ENCODE results near the gene CCSER1. TPM values are rescaled to one million over a fixed set of nuclear protein-coding genes. Genes with fewer than 3 reads are reported as not detected.

CCSER1 gene
- total RNA-seq, 1 experiment from 2014 or later: 0.05 TPM

DNA sequence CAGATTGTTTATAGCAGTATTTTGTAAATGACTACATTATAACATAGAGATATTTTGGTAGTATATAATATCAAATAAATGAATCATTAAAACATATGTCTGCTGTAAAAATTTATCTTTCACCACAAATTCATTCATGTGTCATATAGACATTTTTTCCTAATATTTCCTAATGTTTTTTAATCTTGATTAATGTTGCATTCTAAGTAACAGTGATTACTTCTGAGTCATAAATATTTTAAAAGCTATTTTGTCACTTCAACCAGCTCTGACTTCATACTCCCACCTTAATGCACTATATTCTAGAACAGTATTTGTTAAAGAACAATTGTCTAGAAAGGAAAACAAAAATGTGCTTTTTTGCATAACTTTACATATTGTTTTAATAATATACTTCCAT lies 904.6 kb downstream of the CCSER1 start:
- H3K27me3 ChIP-seq (ENCODE audit: control insufficient read depth, insufficient read depth, low read length): no peaks in the 10 kb centered on the region
- H3K27ac ChIP-seq (ENCODE audit: low read length): no peak overlapping the region
- no peaks in the 10 kb centered on the region for H3K36me3 ChIP-seq (ENCODE audit: control insufficient read depth, insufficient read depth, low read length)
- H3K9me3 ChIP-seq (ENCODE audit: control insufficient read depth, insufficient read depth, low read depth, low read length): no peaks in the 10 kb centered on the region
- CTCF ChIA-PET: no interaction called here
- H3K4me3 ChIP-seq (ENCODE audit: low read depth in 2 of 2, low read length in 2 of 2): no peak overlapping the region
- no TSS peak for BruUV-seq (replicated peaks)
- no peak for DNase-seq (ENCODE audit: low read depth, low spot score)
- TF ChIP-seq, protein P1, sequence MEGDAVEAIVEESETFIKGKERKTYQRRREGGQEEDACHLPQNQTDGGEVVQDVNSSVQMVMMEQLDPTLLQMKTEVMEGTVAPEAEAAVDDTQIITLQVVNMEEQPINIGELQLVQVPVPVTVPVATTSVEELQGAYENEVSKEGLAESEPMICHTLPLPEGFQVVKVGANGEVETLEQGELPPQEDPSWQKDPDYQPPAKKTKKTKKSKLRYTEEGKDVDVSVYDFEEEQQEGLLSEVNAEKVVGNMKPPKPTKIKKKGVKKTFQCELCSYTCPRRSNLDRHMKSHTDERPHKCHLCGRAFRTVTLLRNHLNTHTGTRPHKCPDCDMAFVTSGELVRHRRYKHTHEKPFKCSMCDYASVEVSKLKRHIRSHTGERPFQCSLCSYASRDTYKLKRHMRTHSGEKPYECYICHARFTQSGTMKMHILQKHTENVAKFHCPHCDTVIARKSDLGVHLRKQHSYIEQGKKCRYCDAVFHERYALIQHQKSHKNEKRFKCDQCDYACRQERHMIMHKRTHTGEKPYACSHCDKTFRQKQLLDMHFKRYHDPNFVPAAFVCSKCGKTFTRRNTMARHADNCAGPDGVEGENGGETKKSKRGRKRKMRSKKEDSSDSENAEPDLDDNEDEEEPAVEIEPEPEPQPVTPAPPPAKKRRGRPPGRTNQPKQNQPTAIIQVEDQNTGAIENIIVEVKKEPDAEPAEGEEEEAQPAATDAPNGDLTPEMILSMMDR (IDR thresholded peaks at IDR 0.05): no peak
- no peak for TF ChIP-seq TCF7L2 (IDR thresholded peaks at IDR 0.05; ENCODE audit: low read depth, low read length)
- TF ChIP-seq, protein P2, sequence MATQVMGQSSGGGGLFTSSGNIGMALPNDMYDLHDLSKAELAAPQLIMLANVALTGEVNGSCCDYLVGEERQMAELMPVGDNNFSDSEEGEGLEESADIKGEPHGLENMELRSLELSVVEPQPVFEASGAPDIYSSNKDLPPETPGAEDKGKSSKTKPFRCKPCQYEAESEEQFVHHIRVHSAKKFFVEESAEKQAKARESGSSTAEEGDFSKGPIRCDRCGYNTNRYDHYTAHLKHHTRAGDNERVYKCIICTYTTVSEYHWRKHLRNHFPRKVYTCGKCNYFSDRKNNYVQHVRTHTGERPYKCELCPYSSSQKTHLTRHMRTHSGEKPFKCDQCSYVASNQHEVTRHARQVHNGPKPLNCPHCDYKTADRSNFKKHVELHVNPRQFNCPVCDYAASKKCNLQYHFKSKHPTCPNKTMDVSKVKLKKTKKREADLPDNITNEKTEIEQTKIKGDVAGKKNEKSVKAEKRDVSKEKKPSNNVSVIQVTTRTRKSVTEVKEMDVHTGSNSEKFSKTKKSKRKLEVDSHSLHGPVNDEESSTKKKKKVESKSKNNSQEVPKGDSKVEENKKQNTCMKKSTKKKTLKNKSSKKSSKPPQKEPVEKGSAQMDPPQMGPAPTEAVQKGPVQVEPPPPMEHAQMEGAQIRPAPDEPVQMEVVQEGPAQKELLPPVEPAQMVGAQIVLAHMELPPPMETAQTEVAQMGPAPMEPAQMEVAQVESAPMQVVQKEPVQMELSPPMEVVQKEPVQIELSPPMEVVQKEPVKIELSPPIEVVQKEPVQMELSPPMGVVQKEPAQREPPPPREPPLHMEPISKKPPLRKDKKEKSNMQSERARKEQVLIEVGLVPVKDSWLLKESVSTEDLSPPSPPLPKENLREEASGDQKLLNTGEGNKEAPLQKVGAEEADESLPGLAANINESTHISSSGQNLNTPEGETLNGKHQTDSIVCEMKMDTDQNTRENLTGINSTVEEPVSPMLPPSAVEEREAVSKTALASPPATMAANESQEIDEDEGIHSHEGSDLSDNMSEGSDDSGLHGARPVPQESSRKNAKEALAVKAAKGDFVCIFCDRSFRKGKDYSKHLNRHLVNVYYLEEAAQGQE (IDR thresholded peaks at IDR 0.05; ENCODE audit: insufficient read depth in 1 of 2, low read depth in 2 of 2, low read length in 1 of 2): no peak
- no peak for TF ChIP-seq SIN3A (IDR thresholded peaks at IDR 0.05; ENCODE audit: borderline replicate concordance, insufficient read depth, low read depth, low read length)
- TF ChIP-seq POLR2AphosphoS5 (IDR thresholded peaks at IDR 0.05; ENCODE audit: low read depth, low read length): no peak
- intact Hi-C loops (cut with micrococcal nuclease; ENCODE audit: unreplicated experiment): no loop called here
- POLR2A ChIA-PET: no interaction called here
- no peak for ATAC-seq
- H3K4me1 ChIP-seq (ENCODE audit: control insufficient read depth, insufficient read depth, low read length): no peaks in the 10 kb centered on the region
- in situ Hi-C loops (cut with HindIII; ENCODE audit: low pct_unique_long_range_greater_than_20kb, low sequenced_read_pairs): no loop called here

DNA sequence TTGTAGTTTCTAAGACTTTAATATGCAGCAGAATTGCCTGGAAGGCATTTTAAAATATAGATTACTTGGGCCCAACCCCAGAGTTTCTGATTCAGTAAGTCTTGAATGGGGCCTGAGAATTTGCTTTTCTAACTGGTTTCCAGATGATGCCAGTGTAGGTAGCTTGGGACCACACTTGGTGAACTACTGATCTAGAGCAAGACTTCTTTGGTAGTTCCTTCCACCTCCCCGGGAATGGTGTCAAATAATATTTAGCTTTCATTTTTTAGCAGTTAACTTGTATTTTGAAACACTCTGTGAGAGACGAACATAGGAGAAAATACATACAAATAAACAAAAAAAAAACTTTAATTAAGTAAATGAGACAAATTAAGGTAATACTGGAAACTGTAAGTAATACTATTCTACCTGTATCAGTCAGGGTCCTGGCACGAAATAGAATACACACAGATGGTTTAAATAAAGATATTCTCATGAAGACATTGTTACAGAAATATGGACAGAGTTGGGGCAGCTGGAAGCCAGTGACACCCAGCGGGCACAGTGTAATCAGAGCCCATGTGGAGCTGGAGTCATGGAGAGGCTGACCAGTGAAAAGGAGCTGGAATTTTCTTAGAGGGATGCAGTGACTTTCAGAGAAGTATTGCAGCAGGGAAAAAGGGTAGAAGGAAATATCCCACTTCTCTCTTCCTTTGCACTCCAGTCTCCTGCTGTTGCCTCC lies 905.7 kb downstream of the CCSER1 start:
- ChIA-PET POLR2A (no interaction called here), CTCF (interaction anchor here (0.7 kb wide), 1 partner anchor 166 kb away, joined by 3 read pairs; no protein-coding TSS in a partner anchor)
- ATAC-seq: no peak
- no peaks in the 10 kb centered on the region for H3K36me3 ChIP-seq (ENCODE audit: control insufficient read depth, insufficient read depth, low read length)
- BruUV-seq (replicated peaks): no TSS peak
- no peaks in the 10 kb centered on the region for H3K4me1 ChIP-seq (ENCODE audit: control insufficient read depth, insufficient read depth, low read length)
- H3K27me3 ChIP-seq (ENCODE audit: control insufficient read depth, insufficient read depth, low read length): no peaks in the 10 kb centered on the region
- in situ Hi-C loops (cut with HindIII; ENCODE audit: low pct_unique_long_range_greater_than_20kb, low sequenced_read_pairs): no loop called here
- intact Hi-C loops (cut with micrococcal nuclease; ENCODE audit: unreplicated experiment): no loop called here
- no peak for DNase-seq (ENCODE audit: low read depth, low spot score)
- TF ChIP-seq POLR2AphosphoS5 (IDR thresholded peaks at IDR 0.05; ENCODE audit: low read depth, low read length) (no peak), TCF7L2 (IDR thresholded peaks at IDR 0.05; ENCODE audit: low read depth, low read length) (no peak), SIN3A (IDR thresholded peaks at IDR 0.05; ENCODE audit: borderline replicate concordance, insufficient read depth, low read depth, low read length) (no peak)
- TF ChIP-seq, protein P1 (IDR thresholded peaks at IDR 0.05): peak; percentile 14; the same call in 1 of the 2 replicates
- TF ChIP-seq, protein P2 (IDR thresholded peaks at IDR 0.05; ENCODE audit: insufficient read depth in 1 of 2, low read depth in 2 of 2, low read length in 1 of 2): no peak
- no peaks in the 10 kb centered on the region for H3K9me3 ChIP-seq (ENCODE audit: control insufficient read depth, insufficient read depth, low read depth, low read length)
- no peak overlapping the region for H3K4me3 ChIP-seq (ENCODE audit: low read depth in 2 of 2, low read length in 2 of 2)
- H3K27ac ChIP-seq (ENCODE audit: low read length): no peak overlapping the region
